Measurements from ENCODE around the gene GRID2IP.
A peak's percentile ranks its signal among the peaks of the same experiment; 100 is the strongest.

The GRID2IP gene

GRCh38 chr7:6562106-6562505 lies 10.8 kb upstream of the GRID2IP start:
- DNase-seq, result no peak

DNA sequence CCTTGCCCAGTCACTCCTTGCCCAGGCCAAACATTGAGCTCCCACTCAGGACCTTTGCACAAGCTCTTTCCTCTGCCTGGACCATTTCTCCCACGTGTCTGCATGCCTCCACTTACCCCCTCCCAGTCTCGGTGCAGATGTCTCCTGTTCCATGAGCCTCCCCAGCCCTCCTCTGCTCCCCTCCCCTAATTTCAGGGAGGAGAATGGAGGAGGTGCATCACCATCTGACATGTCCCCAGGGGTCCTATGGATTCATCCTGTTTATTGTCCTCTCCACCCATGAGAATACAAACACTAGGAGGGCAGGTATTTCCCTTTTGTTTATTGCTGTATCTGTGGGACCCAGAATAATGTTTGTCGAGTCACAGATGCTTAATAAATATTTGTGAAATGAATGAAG lies 8.6 kb upstream of the GRID2IP start:
- no peak for DNase-seq

DNA sequence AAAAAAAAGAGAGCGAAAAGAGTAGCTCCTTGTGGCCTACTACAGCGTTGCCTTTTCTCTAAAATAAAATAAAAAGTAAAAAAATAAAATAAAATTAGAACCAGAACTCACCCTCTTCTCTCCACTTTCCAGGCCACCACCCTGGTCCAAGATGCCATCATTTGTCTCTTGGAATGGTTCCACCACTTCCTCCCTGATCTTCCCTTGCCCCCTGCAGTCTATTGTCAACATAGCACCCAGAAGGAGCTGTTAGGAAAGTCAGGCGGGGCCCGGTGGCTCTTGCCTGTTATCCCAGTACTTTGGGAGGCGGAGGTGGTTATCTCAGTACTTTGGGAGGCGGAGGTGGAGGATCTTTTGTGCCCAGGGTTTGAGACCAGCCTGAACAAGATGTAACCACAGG lies 7.6 kb upstream of the GRID2IP start:
- peak; percentile 49 for DNase-seq

GRCh38 chr7:6556196-6556595 lies 4.9 kb upstream of the GRID2IP start:
- DNase-seq, result no peak

GRCh38 chr7:6554848-6555247 lies 3.6 kb upstream of the GRID2IP start:
- DNase-seq, result no peak

DNA sequence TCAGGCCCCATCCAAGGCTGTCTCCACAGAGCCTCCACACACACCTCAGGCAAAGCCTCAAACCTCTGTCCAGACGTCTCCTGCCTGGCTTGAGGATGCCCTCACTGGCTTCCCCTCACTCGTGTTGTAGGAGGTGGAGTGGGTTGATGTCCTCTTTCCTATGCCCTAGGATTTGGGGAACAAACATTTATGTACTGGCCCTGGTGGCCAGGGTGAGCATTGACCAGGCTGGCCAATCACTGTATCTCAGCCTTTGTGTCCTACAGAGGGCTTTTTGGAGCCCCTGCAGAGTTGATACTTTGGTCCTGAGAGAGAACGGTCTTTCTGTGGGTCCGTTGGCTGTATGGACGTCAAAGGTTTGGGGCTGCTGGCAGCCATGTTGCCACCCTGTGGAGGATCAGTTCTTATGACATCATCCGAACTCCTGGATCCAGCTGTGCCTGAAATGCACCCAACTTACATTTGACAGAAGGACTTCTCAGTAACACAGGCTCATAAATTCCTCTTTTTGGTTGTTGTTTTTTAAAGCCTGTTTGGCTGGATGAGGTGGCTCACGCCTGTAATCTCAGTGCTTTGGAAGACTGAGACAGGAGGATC lies 2.3 kb upstream of the GRID2IP start:
- no peak for DNase-seq

GRCh38 chr7:6547400-6547799 lies 3.9 kb downstream of the GRID2IP start:
- no peak for DNase-seq

- no peak for DNase-seq
Measured at GRCh38 chr7:6546498-6547251, 4.6 kb downstream of the GRID2IP start.

GRCh38 chr7:6545398-6546126 lies 5.7 kb downstream of the GRID2IP start:
- no peak for DNase-seq

DNA sequence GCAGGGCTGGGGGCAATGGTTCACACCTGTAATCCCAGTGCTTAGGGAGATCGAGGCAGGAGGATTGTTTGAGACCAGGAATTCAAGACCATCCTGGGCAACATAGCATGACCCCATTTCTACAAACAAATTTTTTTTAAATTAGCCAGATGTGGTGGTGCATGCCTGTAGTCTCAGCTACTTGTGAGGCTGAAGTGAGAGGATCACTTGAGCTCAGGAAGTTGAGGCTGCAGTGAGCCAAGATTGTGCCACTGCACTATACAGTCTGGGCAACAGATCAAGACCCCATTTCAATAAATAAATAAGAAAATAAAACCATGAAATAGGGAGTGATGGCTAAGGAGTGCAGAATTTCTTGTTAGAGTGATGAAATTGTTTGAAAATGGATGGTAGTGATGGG lies 8.9 kb downstream of the GRID2IP start:
- no peak for DNase-seq

- no peak for DNase-seq
Measured at GRCh38 chr7:6536262-6537260, 14.7 kb downstream of the GRID2IP start.

- DNase-seq, result no peak
Measured at GRCh38 chr7:6533893-6534495, 17.3 kb downstream of the GRID2IP start.

DNA sequence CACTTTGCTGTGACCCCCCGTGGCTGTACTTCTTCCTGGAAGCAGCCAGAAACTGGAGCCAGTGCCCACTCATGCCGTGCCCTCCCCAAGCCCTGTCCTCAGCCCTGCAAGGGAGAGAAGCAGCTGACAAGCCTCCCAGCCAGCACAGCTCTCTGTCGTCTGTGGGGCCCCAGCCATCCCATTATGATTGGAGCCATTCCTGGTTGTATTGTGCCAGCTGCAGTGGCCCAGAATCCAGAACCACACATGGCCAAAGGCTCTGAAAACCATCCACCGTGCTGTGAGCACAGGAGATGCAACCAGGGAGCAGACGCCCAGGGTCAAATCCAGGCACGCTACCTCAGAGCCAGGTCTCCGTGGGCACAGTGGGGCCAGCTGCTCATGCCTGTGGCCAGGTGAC lies 18.7 kb downstream of the GRID2IP start:
- DNase-seq, result no peak

GRCh38 chr7:6531492-6532279 lies 19.6 kb downstream of the GRID2IP start:
- no peak for DNase-seq

GRCh38 chr7:6530626-6531491 lies 20.4 kb downstream of the GRID2IP start:
- DNase-seq, result no peak

- DNase-seq, result no peak
Measured at GRCh38 chr7:6529643-6530042, 21.6 kb downstream of the GRID2IP start.

DNA sequence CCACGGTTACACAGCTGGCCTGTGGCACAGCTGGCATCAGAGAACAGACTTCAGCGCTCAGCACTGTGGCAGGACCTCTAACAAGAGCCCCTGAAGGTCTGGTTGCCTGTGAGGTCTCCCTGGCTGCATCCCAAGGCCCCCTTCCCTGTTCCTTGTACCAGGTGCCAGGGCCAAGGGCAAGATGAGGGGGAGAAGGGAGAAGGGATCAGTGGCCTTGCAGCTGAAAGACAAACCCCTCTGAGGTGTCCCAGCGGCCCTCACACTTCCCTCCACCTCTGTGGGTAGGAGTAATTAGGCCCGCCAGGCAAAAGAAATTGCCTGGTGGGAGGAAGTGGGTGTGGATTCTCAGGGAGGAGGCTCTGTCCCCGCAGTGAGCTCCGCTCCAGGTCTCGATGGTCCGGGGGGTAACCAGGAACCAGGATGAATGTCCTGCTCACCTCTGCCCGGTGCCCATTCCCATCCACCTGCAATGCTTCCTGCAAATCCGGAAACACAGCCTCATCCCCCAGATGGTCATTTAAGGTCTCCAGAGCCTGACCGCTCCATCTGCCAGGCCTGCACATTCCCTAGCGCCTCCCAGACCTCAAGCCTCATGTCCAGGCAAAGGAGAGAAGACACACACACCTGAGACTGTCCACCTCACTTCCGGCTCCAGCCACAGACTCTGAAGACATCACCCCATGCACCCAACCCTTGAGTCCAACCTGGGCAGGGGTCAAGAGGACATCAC lies 22.7 kb downstream of the GRID2IP start:
- no peak for DNase-seq

DNA sequence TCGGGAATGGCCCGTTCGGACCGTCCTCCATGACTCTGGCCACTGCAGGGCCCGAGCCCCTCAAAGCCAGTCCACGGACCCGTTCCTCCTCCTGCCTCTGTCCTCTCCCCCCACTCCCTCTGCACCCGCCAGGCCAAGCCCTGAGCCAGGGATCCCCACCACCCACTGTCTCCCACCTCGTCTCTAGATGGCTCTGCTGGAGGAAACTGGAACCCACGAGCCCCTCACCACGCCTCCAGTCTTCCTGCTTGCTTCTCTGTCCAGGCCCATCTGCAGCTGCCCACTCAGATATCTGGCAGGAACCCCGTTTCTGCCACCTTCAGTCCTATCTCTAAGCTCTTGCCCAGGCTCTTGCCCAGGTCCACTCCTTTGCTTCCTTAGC lies 24.3 kb downstream of the GRID2IP start:
- no peak for DNase-seq

- no peak for DNase-seq
Measured at GRCh38 chr7:6520163-6520981, 30.9 kb downstream of the GRID2IP start.
